Panc1 (cell line): ENCODE results near the gene PLSCR3. TPM values are rescaled to one million over a fixed set of nuclear protein-coding genes. Genes with fewer than 3 reads are reported as not detected.

ENCODE experiments used
- ATAC-seq: fragments of 200-7000 bp; cut with Tn5 transposase; 2 replicates; pipeline ENCODE4 v1.9.1; 2020; ENCODE audit warnings: mild to moderate bottlenecking, moderate library complexity
- BruUV-seq: library from RNA; stranded (reverse); fragments of 400-500 nt; replicated peaks from 2 replicates; lab custom pipeline; 2021; lab: Mats Ljungman, UMichigan
- CTCF ChIA-PET: fragments of 300-600 bp; sonication (Branson Sonifier 250); formaldehyde crosslinking; loops from one replicate; lab custom pipeline; 2022; ENCODE audit warnings: antibody characterized with exemption; lab: Charles Lee
- POLR2A ChIA-PET: fragments of 300-600 bp; sonication (Branson Sonifier 250); formaldehyde crosslinking; loops from one replicate; lab custom pipeline; 2022; ENCODE audit warnings: antibody characterized with exemption; lab: Charles Lee
- DNase-seq: peaks from one replicate; pipeline ENCODE4 v3.0.0-alpha.2; 2010; ENCODE audit warnings: low read depth, low spot score
- H3K27ac ChIP-seq: 2 replicates; pipeline ENCODE4 v1.5.1; 2011; ENCODE audit warnings: mild to moderate bottlenecking, low read length, inconsistent platforms
- H3K27me3 ChIP-seq: fragments of 200-500 bp; sonication (Bioruptor generic); 2 replicates; pipeline ENCODE4 v1.6.0; 2014; ENCODE audit warnings: low read length, inconsistent platforms; ENCODE audit not compliant: control insufficient read depth, insufficient read depth
- H3K36me3 ChIP-seq: fragments of 200-500 bp; sonication (Bioruptor generic); 2 replicates; pipeline ENCODE4 v1.5.1; 2014; ENCODE audit warnings: inconsistent platforms, mild to moderate bottlenecking, low read length, moderate library complexity; ENCODE audit not compliant: control insufficient read depth, insufficient read depth
- H3K4me1 ChIP-seq: 2 replicates; pipeline ENCODE4 v1.5.1; 2011; ENCODE audit warnings: inconsistent platforms, mild to moderate bottlenecking, low read length, moderate library complexity; ENCODE audit not compliant: control insufficient read depth, insufficient read depth
- H3K4me3 ChIP-seq, 2 experiments: 2 replicates each; pipeline ENCODE4 v1.5.1; 2011 to 2012; ENCODE audit warnings: low read depth in 2 of 2, low read length in 2 of 2, mild to moderate bottlenecking in 2 of 2, inconsistent platforms in 1 of 2, moderate library complexity in 1 of 2
- H3K9me3 ChIP-seq: fragments of 200-500 bp; sonication (Bioruptor generic); 2 replicates; pipeline ENCODE4 v1.5.1; 2014; ENCODE audit warnings: low read depth, mild to moderate bottlenecking, inconsistent platforms, low read length, moderate library complexity; ENCODE audit not compliant: control insufficient read depth, insufficient read depth
- POLR2AphosphoS5 ChIP-seq: IDR thresholded peaks from 2 replicates; pipeline ENCODE4 v1.6.1; 2012; ENCODE audit warnings: mild to moderate bottlenecking, low read depth, low read length, moderate library complexity
- SIN3A ChIP-seq: IDR thresholded peaks from 2 replicates; pipeline ENCODE4 v1.6.1; 2012; ENCODE audit warnings: low read depth, mild to moderate bottlenecking, low read length, moderate library complexity, borderline replicate concordance; ENCODE audit not compliant: insufficient read depth
- TCF7L2 ChIP-seq: IDR thresholded peaks from 2 replicates; pipeline ENCODE4 v1.6.1; 2011; ENCODE audit warnings: mild to moderate bottlenecking, low read depth, low read length, inconsistent platforms
- in situ Hi-C: cut with HindIII; loops from 2 replicates; pipeline ENCODE4 v1.10.0; 2016; ENCODE audit warnings: low sequenced_read_pairs, low pct_unique_long_range_greater_than_20kb
- intact Hi-C: fragments of 100-400 bp; cut with micrococcal nuclease; formaldehyde crosslinking; loops from one replicate; pipeline ENCODE4 v1.10.0; 2022; ENCODE audit not compliant: unreplicated experiment
- total RNA-seq: library from RNA; stranded (reverse); gene quantifications from one replicate; pipeline ENCODE4 v1.2.1, GENCODE V29; 2021; ENCODE audit not compliant: unreplicated experiment
- TF ChIP-seq, protein P1 (sequence below), 2 experiments: IDR thresholded peaks; 2 replicates each; pipeline ENCODE4 v1.6.1; 2011 to 2012; ENCODE audit warnings: low read depth in 2 of 2, control low read depth in 1 of 2, low read length in 1 of 2, mild to moderate bottlenecking in 1 of 2, moderate library complexity in 1 of 2; ENCODE audit not compliant: insufficient read depth in 1 of 2
- TF ChIP-seq, protein P2 (sequence below): fragments of 450-650 bp; IDR thresholded peaks from 2 replicates; pipeline ENCODE4 v1.5.1; 2017; ENCODE audit warnings: mild to moderate bottlenecking

The PLSCR3 gene
- total RNA-seq, 1 experiment from 2014 or later = 32.0 TPM

- intact Hi-C loops = no loop called here
- ATAC-seq (no peak), DNase-seq (no peak)
- TF ChIP-seq TCF7L2 = no peak
- no peak for TF ChIP-seq POLR2AphosphoS5
- TF ChIP-seq SIN3A = no peak
- TF ChIP-seq, protein P1, sequence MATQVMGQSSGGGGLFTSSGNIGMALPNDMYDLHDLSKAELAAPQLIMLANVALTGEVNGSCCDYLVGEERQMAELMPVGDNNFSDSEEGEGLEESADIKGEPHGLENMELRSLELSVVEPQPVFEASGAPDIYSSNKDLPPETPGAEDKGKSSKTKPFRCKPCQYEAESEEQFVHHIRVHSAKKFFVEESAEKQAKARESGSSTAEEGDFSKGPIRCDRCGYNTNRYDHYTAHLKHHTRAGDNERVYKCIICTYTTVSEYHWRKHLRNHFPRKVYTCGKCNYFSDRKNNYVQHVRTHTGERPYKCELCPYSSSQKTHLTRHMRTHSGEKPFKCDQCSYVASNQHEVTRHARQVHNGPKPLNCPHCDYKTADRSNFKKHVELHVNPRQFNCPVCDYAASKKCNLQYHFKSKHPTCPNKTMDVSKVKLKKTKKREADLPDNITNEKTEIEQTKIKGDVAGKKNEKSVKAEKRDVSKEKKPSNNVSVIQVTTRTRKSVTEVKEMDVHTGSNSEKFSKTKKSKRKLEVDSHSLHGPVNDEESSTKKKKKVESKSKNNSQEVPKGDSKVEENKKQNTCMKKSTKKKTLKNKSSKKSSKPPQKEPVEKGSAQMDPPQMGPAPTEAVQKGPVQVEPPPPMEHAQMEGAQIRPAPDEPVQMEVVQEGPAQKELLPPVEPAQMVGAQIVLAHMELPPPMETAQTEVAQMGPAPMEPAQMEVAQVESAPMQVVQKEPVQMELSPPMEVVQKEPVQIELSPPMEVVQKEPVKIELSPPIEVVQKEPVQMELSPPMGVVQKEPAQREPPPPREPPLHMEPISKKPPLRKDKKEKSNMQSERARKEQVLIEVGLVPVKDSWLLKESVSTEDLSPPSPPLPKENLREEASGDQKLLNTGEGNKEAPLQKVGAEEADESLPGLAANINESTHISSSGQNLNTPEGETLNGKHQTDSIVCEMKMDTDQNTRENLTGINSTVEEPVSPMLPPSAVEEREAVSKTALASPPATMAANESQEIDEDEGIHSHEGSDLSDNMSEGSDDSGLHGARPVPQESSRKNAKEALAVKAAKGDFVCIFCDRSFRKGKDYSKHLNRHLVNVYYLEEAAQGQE (IDR thresholded peaks at IDR 0.05; ENCODE audit: insufficient read depth in 1 of 2, low read depth in 2 of 2, low read length in 1 of 2) = no peak
- H3K36me3 ChIP-seq = no peaks in the 10 kb centered on the region
- no peak overlapping the region for H3K27ac ChIP-seq
- H3K27me3 ChIP-seq = no peaks in the 10 kb centered on the region
- POLR2A ChIA-PET = no interaction called here
- CTCF ChIA-PET = no interaction called here
- no TSS peak for BruUV-seq
- H3K4me1 ChIP-seq = no peaks in the 10 kb centered on the region
- H3K9me3 ChIP-seq = no peaks in the 10 kb centered on the region
- H3K4me3 ChIP-seq = no peak overlapping the region
- in situ Hi-C loops = no loop called here
Measured at GRCh38 chr17:7363311-7363710, 31.0 kb downstream of the PLSCR3 start.

DNA sequence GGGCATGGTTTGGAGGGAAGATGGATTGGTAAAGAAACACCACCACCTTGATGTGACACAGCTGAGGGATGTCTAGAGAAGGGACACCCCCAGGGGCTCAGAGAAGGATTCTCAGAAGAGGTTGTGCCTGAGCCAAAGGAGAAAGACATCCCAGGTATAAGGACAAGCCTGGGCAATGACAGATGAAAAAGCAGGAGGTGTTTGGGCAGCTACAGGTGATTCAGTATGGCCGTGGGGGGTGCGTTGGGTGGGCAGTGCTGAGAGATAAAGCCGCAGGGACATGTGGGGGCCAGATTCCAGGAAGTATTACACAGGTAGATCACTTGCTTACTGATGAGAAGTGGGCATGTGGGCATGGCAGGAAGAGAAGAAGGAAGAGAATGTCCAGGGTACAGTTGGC is 32.4 kb downstream of the PLSCR3 start:
- H3K4me1 ChIP-seq = no peaks in the 10 kb centered on the region
- ATAC-seq = no peak
- CTCF ChIA-PET = interaction anchor here (0.7 kb wide), 1 partner anchor 654 kb away, joined by 4 read pairs; no protein-coding TSS in a partner anchor
- BruUV-seq = no TSS peak
- in situ Hi-C loops = no loop called here
- TF ChIP-seq, protein P1 (IDR thresholded peaks at IDR 0.05; ENCODE audit: insufficient read depth in 1 of 2, low read depth in 2 of 2, low read length in 1 of 2) = no peak
- no peak for TF ChIP-seq TCF7L2
- TF ChIP-seq, protein P2, sequence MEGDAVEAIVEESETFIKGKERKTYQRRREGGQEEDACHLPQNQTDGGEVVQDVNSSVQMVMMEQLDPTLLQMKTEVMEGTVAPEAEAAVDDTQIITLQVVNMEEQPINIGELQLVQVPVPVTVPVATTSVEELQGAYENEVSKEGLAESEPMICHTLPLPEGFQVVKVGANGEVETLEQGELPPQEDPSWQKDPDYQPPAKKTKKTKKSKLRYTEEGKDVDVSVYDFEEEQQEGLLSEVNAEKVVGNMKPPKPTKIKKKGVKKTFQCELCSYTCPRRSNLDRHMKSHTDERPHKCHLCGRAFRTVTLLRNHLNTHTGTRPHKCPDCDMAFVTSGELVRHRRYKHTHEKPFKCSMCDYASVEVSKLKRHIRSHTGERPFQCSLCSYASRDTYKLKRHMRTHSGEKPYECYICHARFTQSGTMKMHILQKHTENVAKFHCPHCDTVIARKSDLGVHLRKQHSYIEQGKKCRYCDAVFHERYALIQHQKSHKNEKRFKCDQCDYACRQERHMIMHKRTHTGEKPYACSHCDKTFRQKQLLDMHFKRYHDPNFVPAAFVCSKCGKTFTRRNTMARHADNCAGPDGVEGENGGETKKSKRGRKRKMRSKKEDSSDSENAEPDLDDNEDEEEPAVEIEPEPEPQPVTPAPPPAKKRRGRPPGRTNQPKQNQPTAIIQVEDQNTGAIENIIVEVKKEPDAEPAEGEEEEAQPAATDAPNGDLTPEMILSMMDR = no peak
- no peak for TF ChIP-seq POLR2AphosphoS5
- no peak for TF ChIP-seq SIN3A
- no peak for DNase-seq
- POLR2A ChIA-PET = interaction anchor here (0.6 kb wide), 1 partner anchor 75 kb away, joined by 4 read pairs; no protein-coding TSS in a partner anchor
- H3K36me3 ChIP-seq = no peaks in the 10 kb centered on the region
- no peak overlapping the region for H3K4me3 ChIP-seq
- H3K27me3 ChIP-seq = no peaks in the 10 kb centered on the region
- no peak overlapping the region for H3K27ac ChIP-seq
- H3K9me3 ChIP-seq = no peaks in the 10 kb centered on the region
- intact Hi-C loops = no loop called here
